AG09309 (cell line): ENCODE measurements around the gene B4GAT1.

Source experiments
- DNase-seq: peaks from one replicate; pipeline ENCODE4 v3.0.0-alpha.2; 2010; ENCODE audit warnings: low read depth
- H3K4me3 ChIP-seq: 2 replicates; pipeline ENCODE4 v1.5.1; 2011; ENCODE audit warnings: mild to moderate bottlenecking, low read depth, low read length, moderate library complexity; ENCODE audit not compliant: control insufficient read depth
- CTCF ChIP-seq: IDR thresholded peaks from 2 replicates; pipeline ENCODE4 v1.5.1; 2011; ENCODE audit warnings: mild to moderate bottlenecking, low read depth, low read length, inconsistent platforms; ENCODE audit not compliant: insufficient read depth, control insufficient read depth; ENCODE audit errors: missing control alignments

Gene B4GAT1

GRCh38 chr11:66317723-66318599 lies 29.5 kb downstream of the B4GAT1 start:
- DNase-seq = peak; percentile 66
- no peak for TF ChIP-seq CTCF
- no peak overlapping the region; the same call in 1 of the 2 replicates for H3K4me3 ChIP-seq

GRCh38 chr11:66317322-66317722 lies 30.1 kb downstream of the B4GAT1 start:
- no peak for DNase-seq
- H3K4me3 ChIP-seq = peak overlapping the region; percentile 30
- no peak for TF ChIP-seq CTCF

GRCh38 chr11:66316849-66317251 lies 30.6 kb downstream of the B4GAT1 start, which contains the start of gene CD248:
Gene CD248 (minus strand): TSS chr11:66317044. CDS start chr11:66317027, 17 bp downstream.
- DNase-seq = no peak
- H3K4me3 ChIP-seq = peak within 1 kb of the TSS; percentile 74
- TF ChIP-seq CTCF = no peak

- DNase-seq = no peak
- TF ChIP-seq CTCF = no peak
- peak overlapping the region; percentile 74 for H3K4me3 ChIP-seq
Observed at GRCh38 chr11:66315921-66316811, 31.3 kb downstream of the B4GAT1 start.

- no peak for DNase-seq
- TF ChIP-seq CTCF = no peak
- peak overlapping the region; percentile 74 for H3K4me3 ChIP-seq
Observed at GRCh38 chr11:66315498-66315885, 31.9 kb downstream of the B4GAT1 start.
